ENCODE results near the gene TPSB2.
"Not testable (repeated sequence)": the region's sequence is repeated elsewhere in the genome, so short reads cannot be mapped to it uniquely, and the experiment has no call there.

The TPSB2 gene

DNA sequence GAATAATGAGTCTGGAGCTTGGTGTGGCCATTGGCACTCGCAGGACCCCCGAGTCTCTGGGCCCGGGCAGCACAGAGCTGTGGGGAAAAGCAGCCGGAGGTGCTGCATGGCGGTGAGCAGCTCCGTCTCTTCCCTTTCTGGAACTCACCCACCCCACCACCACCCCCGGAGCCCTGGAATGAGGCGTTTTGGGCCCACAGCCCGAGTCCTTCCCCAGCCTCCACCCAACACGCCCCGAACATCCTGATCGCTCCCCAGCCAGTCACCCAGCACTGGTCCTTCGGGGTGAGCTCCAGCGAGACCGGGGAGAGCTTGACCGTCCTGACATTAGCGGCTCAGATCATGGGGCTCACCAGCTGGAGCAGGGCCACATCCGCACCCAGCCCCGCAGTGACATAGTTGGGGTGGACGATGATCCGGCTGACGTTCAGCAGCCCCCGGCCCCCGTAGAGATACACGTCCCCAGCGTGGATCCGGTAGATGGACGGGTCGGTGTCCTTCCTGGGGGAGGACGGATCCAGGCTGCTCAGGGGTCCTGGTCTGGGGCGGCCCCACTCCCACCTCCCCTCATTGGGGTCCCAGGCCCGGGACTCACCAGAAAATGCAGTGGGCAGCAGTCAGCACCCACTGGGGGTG, 32.3 kb upstream of the TPSB2 start:
- in situ Hi-C loops (cut with MboI; ENCODE audit: low sequenced_read_pairs): no loop called here

DNA sequence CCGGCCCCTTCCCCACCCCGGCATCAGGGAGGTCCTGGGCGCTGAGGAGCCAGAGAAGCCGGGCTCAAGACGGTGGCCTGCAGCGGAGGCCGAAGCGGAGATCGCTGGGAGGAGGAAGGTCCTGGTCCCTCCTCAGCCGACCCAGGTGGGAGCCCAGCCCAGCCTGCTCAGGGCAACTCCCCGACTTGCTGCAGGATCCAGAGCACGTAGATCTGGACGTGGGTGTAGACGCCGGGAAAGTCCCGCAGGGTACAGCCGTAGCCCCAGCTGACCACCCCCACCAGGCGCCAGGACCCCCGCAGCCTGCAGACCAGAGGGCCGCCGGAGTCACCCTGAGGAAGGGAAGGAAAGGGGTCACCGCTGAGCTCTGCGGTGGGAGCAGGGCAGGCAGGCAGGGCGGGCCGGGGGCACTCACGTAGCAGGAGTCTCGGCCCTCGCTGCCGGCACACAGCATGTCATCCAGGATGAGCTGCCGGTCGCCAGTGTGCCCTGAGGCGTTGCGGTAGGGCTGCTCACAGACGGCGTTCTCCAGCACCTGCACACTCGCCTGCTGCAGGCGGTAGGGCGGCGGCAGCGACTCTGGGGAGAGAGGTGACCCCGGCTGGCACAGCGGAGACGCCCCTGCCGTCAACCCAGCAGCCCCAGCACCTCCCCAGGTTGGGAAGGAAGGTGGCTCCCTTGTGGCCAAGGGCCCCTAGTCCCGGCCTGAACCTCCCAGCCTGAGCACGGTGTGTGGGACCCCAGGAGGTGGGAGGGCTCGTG, 31.3 kb upstream of the TPSB2 start:
- in situ Hi-C loops (cut with MboI; ENCODE audit: low sequenced_read_pairs): no loop called here

DNA sequence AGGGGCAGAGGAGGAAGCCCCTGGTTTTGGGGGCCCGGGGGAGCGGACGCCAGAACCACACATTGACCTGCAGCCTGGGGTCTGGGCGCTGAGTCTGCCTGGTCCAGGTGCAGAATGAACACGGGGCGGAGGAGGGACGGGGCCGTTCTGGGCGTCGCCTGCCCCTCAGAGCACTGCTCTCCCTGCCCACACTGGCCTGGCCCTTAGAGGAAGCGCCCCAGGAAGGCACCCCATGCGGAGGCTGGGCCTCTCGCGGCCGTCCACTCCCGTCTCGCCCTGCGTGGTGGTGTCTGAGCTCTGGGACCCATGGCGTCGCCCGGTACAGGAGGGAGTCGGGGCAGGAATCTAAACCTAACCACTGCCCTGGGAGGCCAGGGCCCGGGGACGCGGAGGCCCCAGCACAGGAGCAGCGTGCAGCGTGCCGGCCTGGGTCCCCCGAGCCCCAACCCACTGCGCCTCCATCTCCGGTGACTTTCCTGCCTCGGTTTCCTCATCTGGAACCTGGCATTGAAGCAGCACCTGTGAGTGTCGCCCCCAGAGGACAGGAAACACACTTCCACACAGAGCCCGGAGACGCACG, 30.2 kb upstream of the TPSB2 start:
- in situ Hi-C loops (cut with MboI; ENCODE audit: low sequenced_read_pairs): no loop called here

- in situ Hi-C loops (cut with MboI; ENCODE audit: low sequenced_read_pairs): no loop called here
Observed at GRCh38 chr16:1259760-1260068, 29.7 kb upstream of the TPSB2 start.

- in situ Hi-C loops (cut with MboI; ENCODE audit: low sequenced_read_pairs): no loop called here
Observed at GRCh38 chr16:1258906-1259759, 29.1 kb upstream of the TPSB2 start.

- in situ Hi-C loops (cut with MboI; ENCODE audit: low sequenced_read_pairs): no loop called here
Observed at GRCh38 chr16:1258225-1258600, 28.2 kb upstream of the TPSB2 start.

GRCh38 chr16:1257561-1258224, 27.7 kb upstream of the TPSB2 start:
- in situ Hi-C loops (cut with MboI; ENCODE audit: low sequenced_read_pairs): no loop called here

DNA sequence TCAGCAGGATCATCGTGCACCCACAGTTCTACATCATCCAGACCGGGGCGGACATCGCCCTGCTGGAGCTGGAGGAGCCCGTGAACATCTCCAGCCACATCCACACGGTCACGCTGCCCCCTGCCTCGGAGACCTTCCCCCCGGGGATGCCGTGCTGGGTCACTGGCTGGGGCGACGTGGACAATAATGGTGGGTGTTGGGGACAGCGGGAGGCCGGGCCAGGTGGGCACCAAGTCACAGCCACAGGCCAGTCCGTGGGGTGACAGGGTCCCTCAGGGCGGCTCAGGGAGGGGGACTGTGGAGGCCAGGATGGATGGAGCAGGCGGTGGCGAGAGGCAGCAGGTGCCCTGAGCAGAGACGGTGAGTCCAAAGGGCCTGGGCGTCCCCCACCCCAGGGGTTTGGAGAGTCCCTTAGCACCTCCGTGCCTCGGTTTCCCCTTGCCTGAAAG, 26.9 kb upstream of the TPSB2 start:
- in situ Hi-C loops (cut with MboI; ENCODE audit: low sequenced_read_pairs): no loop called here

DNA sequence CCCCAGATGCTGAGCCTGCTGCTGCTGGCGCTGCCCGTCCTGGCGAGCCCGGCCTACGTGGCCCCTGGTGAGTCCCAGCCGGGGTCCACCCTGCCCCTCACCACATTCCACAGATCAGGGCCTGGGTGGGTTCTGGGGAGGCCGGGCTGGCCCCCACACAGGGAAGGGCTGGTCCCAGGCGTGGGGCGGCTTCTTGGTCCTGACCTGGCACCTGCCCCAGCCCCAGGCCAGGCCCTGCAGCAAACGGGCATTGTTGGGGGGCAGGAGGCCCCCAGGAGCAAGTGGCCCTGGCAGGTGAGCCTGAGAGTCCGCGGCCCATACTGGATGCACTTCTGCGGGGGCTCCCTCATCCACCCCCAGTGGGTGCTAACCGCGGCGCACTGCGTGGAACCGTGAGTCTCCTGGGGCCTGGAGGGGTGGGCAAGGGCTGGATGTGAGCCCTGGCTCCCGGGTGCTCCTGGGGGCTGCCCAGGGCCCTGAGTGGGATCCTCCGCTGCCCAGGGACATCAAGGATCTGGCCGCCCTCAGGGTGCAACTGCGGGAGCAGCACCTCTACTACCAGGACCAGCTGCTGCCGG, 26.4 kb upstream of the TPSB2 start:
- in situ Hi-C loops (cut with MboI; ENCODE audit: low sequenced_read_pairs): not testable (repeated sequence)

DNA sequence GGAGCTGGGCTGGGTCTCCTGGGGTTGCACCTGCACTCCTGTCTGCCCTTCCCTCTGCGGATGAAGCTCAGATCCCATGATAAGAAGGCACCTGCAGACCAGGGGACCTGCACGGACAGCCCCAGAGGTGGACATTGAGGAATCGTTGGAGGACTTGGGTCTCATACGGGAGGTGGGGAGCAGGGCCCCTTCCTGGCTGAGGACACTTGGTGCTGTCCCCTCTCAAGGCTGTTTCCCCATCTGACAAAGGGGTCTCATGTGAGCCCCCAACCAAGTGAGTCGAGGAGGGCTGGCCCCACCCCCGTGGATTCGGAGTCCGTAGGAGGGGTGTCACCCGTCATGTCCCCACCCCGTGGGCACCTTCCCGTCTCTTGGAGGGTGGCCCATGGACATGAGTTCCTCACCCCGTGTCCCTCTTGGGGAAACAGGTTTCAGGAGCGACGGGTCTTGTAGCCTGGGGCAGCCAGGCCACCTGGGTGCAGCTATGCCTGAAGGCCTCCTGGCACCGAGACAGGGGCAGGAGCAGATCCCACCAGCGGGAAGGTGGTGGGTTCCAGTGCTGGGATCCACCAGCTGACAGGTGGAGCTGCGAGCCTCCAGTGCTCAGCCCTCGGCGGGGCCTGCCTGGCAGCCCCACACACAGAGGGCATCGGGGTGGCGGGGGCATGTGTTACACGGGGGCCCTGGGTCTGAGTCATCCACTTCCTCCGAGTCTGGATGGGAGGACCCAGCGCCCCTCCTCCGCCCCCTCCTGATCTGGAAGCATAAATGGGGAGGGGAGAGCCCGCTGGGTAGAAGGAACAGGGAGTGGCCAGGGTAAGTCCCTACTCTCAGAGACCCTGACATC, 25.5 kb upstream of the TPSB2 start, which contains the start of gene TPSD1:
Gene TPSD1, plus strand, starts transcription at position 794 of the 847 bp plus-strand sequence. CDS start 212 bp downstream, outside the sequence.
- in situ Hi-C loops (cut with MboI; ENCODE audit: low sequenced_read_pairs): not testable (repeated sequence)

DNA sequence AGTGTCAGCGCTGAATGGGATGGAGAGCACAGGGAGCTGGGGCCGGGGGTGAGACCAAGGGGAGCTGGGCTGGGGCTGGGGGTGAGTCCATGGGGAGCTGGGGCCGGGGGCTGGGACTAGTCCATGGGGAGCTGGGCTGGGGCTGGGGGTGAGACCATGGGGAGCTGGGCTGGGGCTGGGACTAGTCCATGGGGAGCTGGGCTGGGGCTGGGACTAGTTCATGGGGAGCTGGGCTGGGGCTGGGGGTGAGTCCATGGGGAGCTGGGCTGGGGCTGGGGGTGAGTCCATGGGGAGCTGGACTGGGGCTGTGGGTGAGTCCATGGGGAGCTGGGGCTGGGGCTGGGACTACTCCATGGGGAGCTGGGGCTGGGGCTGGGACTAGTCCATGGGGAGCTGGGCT, 24.8 kb upstream of the TPSB2 start:
- in situ Hi-C loops (cut with MboI; ENCODE audit: low sequenced_read_pairs): not testable (repeated sequence)

- in situ Hi-C loops (cut with MboI; ENCODE audit: low sequenced_read_pairs): not testable (repeated sequence)
Observed at GRCh38 chr16:1253701-1254364, 23.8 kb upstream of the TPSB2 start.

DNA sequence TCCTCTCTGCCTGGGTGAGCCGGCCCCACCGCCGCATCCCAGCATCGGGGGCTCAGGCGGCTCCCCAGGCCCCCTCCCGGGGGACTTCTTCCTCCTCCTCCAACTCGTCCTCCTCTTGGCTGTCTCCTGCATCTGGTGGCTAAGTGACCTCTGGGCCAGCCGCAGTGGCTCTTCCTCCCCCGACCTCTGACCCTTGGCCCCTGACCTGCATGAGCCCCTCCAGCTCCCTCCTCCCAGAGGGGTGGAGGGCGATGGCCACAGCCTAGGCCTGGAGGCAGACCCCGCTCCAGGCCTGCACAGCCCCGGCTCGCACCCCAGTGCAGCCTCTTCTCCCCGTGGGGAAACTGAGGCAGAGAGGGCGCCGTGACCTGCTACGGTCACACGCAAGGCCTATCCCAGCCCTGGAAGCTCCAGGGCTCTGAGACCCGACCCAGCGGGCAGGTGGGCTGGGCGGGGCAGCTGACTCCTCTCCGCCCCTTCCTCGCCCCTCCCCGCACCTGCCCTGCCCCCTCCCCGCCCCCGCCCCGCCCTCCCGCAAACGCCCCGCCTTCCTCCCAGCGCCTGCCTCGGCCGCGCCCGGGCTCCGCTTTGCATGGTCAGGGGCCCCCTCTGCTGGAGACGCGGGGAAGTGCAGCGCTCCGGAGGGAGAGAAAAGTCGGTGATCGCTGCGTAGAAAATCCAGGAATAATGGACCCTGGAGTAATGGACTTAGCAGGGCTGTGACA, 19.2 kb upstream of the TPSB2 start:
- in situ Hi-C loops (cut with MboI; ENCODE audit: low sequenced_read_pairs): not testable (repeated sequence)

DNA sequence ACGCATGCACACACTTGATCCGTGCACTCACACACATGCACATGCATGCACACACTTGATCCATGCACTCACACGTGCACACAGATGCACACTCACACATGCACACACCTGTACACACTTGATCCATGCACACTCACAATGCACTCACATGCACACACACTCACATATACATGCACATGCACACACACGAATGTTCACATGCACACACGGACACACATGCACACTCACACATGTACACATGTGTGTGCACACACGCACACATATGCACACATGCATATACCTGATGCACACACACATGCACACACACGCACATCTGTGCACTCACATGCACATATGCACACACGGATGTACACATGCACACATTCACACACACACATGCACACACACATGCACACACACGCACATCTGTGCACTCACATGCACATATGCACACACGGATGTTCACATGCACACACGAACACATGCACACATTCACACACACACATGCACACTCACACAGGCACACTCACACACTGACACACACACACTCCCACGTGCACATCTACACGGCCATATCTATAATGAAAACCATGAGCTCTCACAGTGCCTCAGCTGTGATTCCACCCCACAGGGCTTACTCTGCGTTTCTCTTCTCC, 18.0 kb upstream of the TPSB2 start:
- in situ Hi-C loops (cut with MboI; ENCODE audit: low sequenced_read_pairs): not testable (repeated sequence)

GRCh38 chr16:1245452-1246020, 15.6 kb upstream of the TPSB2 start:
- in situ Hi-C loops (cut with MboI; ENCODE audit: low sequenced_read_pairs): no loop called here

GRCh38 chr16:1244881-1245280, 14.9 kb upstream of the TPSB2 start:
- in situ Hi-C loops (cut with MboI; ENCODE audit: low sequenced_read_pairs): no loop called here

Data from HL-60/S4 treated with phorbol 12-myristate 13-acetate at 8.2 ng/mL for 4 days and 3 days (cell line).